Astrocyte (in vitro differentiated cells and primary cell): ENCODE results near the gene TEX14. TPM values are rescaled to one million over a fixed set of nuclear protein-coding genes. Genes with fewer than 3 reads are reported as not detected.

ENCODE experiments used
- DNase-seq: peaks from one replicate; pipeline ENCODE4 v3.0.0-alpha.2; 2010; ENCODE audit warnings: low read depth
- FAIRE-seq: peaks from 2 replicates; lab custom pipeline; 2011; peaks lifted over from hg19 to GRCh38; lab: Jason Lieb, UNC
- H2AFZ ChIP-seq: 2 replicates; pipeline ENCODE4 v1.6.0; 2012; ENCODE audit warnings: low read depth, low read length, inconsistent platforms
- H3K27ac ChIP-seq: 2 replicates; pipeline ENCODE4 v1.5.1; 2011; ENCODE audit warnings: low read depth, low read length, inconsistent platforms
- H3K27me3 ChIP-seq: 2 replicates; pipeline ENCODE4 v1.6.0; 2011; ENCODE audit warnings: low read length, inconsistent platforms; ENCODE audit not compliant: insufficient read depth
- H3K36me3 ChIP-seq: 2 replicates; pipeline ENCODE4 v1.5.1; 2011; ENCODE audit warnings: low read length, inconsistent platforms; ENCODE audit not compliant: insufficient read depth
- H3K4me1 ChIP-seq: 2 replicates; pipeline ENCODE4 v1.5.1; 2011; ENCODE audit warnings: low read length, inconsistent platforms; ENCODE audit not compliant: insufficient read depth
- H3K4me2 ChIP-seq: 2 replicates; pipeline ENCODE4 v1.6.0; 2012; ENCODE audit warnings: low read length, inconsistent platforms
- H3K4me3 ChIP-seq: 2 replicates; pipeline ENCODE4 v1.5.1; 2011; ENCODE audit warnings: low read depth, mild to moderate bottlenecking, low read length, inconsistent platforms; ENCODE audit not compliant: insufficient read depth
- H3K79me2 ChIP-seq: 2 replicates; pipeline ENCODE4 v1.6.0; 2012; ENCODE audit warnings: mild to moderate bottlenecking, low read length, inconsistent platforms; ENCODE audit not compliant: insufficient read depth
- H3K9ac ChIP-seq: 2 replicates; pipeline ENCODE4 v1.6.0; 2012; ENCODE audit warnings: mild to moderate bottlenecking, low read length, inconsistent platforms
- H3K9me3 ChIP-seq: 2 replicates; pipeline ENCODE4 v1.5.1; 2012; ENCODE audit warnings: low read depth, mild to moderate bottlenecking, low read length, inconsistent platforms; ENCODE audit not compliant: insufficient read depth
- H4K20me1 ChIP-seq: 2 replicates; pipeline ENCODE4 v1.6.0; 2012; ENCODE audit warnings: low read length, inconsistent platforms; ENCODE audit not compliant: insufficient read depth
- H3K27ac Mint-ChIP-seq: one replicate; pipeline ENCODE4 v1.8.0; 2021; ENCODE audit warnings: mild to moderate bottlenecking, mixed read lengths; ENCODE audit not compliant: unreplicated experiment
- H3K27me3 Mint-ChIP-seq: one replicate; pipeline ENCODE4 v1.8.0; 2021; ENCODE audit warnings: low read depth, mixed read lengths; ENCODE audit not compliant: unreplicated experiment
- H3K36me3 Mint-ChIP-seq: one replicate; pipeline ENCODE4 v1.8.0; 2021; ENCODE audit warnings: low read depth, mixed read lengths; ENCODE audit not compliant: unreplicated experiment
- H3K4me1 Mint-ChIP-seq: one replicate; pipeline ENCODE4 v1.8.0; 2021; ENCODE audit warnings: low read depth, mixed read lengths; ENCODE audit not compliant: unreplicated experiment
- H3K4me3 Mint-ChIP-seq: one replicate; pipeline ENCODE4 v1.8.0; 2021; ENCODE audit warnings: mild to moderate bottlenecking, moderate library complexity, mixed read lengths; ENCODE audit not compliant: unreplicated experiment
- H3K9me3 Mint-ChIP-seq: one replicate; pipeline ENCODE4 v1.8.0; 2021; ENCODE audit warnings: mild to moderate bottlenecking, mixed read lengths; ENCODE audit not compliant: unreplicated experiment
- CTCF ChIP-seq: IDR thresholded peaks from 2 replicates; pipeline ENCODE4 v1.5.1; 2011; ENCODE audit warnings: low read depth, mild to moderate bottlenecking, inconsistent platforms, low read length, moderate library complexity; ENCODE audit not compliant: insufficient read depth
- EZH2 ChIP-seq: IDR thresholded peaks from 2 replicates; pipeline ENCODE4 v1.6.1; 2012; ENCODE audit warnings: mild to moderate bottlenecking, low read length, inconsistent platforms; ENCODE audit not compliant: insufficient read depth
- total RNA-seq: library from RNA; stranded (reverse); gene quantifications from 2 replicates; pipeline ENCODE4 v1.2.1, GENCODE V29; 2021

The TEX14 gene
- total RNA-seq, 1 donor from 2014 or later: 0.09 TPM

GRCh38 chr17:58577696-58578095 lies 114.1 kb downstream of the TEX14 start:
- Mint-ChIP-seq H3K9me3 (no peaks in the 10 kb centered on the region), H3K4me1 (peaks cover 15% of the 10 kb centered on the region), H3K4me3 (no peak overlapping the region), H3K27me3 (peaks cover 4% of the 10 kb centered on the region), H3K27ac (no peak overlapping the region), H3K36me3 (no peaks in the 10 kb centered on the region)
- Histone ChIP-seq H3K4me2 (no peak overlapping the region), H3K36me3 (no peaks in the 10 kb centered on the region), H3K9me3 (no peaks in the 10 kb centered on the region), H4K20me1 (no peaks in the 10 kb centered on the region), H3K27me3 (no peaks in the 10 kb centered on the region), H3K9ac (no peak overlapping the region), H2AFZ (no peak overlapping the region), H3K4me3 (no peak overlapping the region), H3K27ac (no peak overlapping the region), H3K4me1 (peaks cover 3% of the 10 kb centered on the region), H3K79me2 (no peaks in the 10 kb centered on the region)
- DNase-seq (peak; percentile 6), FAIRE-seq (no peak)
- TF ChIP-seq CTCF (peak; percentile 69), EZH2 (no peak)

GRCh38 chr17:58576679-58577367 lies 115.0 kb downstream of the TEX14 start:
- Histone ChIP-seq H3K27me3 (no peaks in the 10 kb centered on the region), H4K20me1 (no peaks in the 10 kb centered on the region), H3K27ac (no peak overlapping the region), H3K4me1 (peaks cover 3% of the 10 kb centered on the region), H3K79me2 (no peaks in the 10 kb centered on the region), H3K9me3 (no peaks in the 10 kb centered on the region), H3K4me3 (no peak overlapping the region), H2AFZ (no peak overlapping the region), H3K9ac (no peak overlapping the region), H3K4me2 (no peak overlapping the region), H3K36me3 (no peaks in the 10 kb centered on the region)
- no peak overlapping the region for H3K4me3 Mint-ChIP-seq
- H3K27me3 Mint-ChIP-seq: peaks cover 4% of the 10 kb centered on the region
- no peak for FAIRE-seq
- H3K4me1 Mint-ChIP-seq: peaks cover 15% of the 10 kb centered on the region
- H3K27ac Mint-ChIP-seq: peak overlapping the region; percentile 69
- H3K36me3 Mint-ChIP-seq: no peaks in the 10 kb centered on the region
- no peaks in the 10 kb centered on the region for H3K9me3 Mint-ChIP-seq
- TF ChIP-seq CTCF (no peak), EZH2 (no peak)
- peak; percentile 4 for DNase-seq

GRCh38 chr17:58575511-58575910 lies 116.3 kb downstream of the TEX14 start:
- H3K27ac Mint-ChIP-seq: peak overlapping the region; percentile 36
- Histone ChIP-seq H3K9me3 (no peaks in the 10 kb centered on the region), H3K27ac (no peak overlapping the region), H3K4me1 (peaks cover 3% of the 10 kb centered on the region), H4K20me1 (no peaks in the 10 kb centered on the region), H3K27me3 (no peaks in the 10 kb centered on the region), H3K36me3 (no peaks in the 10 kb centered on the region), H3K4me3 (no peak overlapping the region), H2AFZ (no peak overlapping the region), H3K9ac (no peak overlapping the region), H3K4me2 (peak overlapping the region; percentile 12), H3K79me2 (no peaks in the 10 kb centered on the region)
- H3K9me3 Mint-ChIP-seq: no peaks in the 10 kb centered on the region
- no peaks in the 10 kb centered on the region for H3K36me3 Mint-ChIP-seq
- H3K4me1 Mint-ChIP-seq: peaks cover 15% of the 10 kb centered on the region
- TF ChIP-seq CTCF: no peak
- TF ChIP-seq EZH2: no peak
- peak; percentile 49 for FAIRE-seq
- H3K4me3 Mint-ChIP-seq: peak overlapping the region; percentile 16
- peaks cover 6% of the 10 kb centered on the region for H3K27me3 Mint-ChIP-seq
- peak; percentile 71 for DNase-seq
